ENCODE measurements around the gene EPB41L5.
"Not testable (repeated sequence)": the region's sequence is repeated elsewhere in the genome, so short reads cannot be mapped to it uniquely, and the experiment has no call there.

The EPB41L5 gene

GRCh38 chr2:120109186-120110061 is 96.5 kb downstream of the EPB41L5 start:
- H3K4me3 ChIP-seq (replicated peaks in 1 of 2; ENCODE audit: low read depth in 2 of 2, low read length in 2 of 2) = no peak overlapping the region
- peak; percentile 50 for TF ChIP-seq CTCF (IDR thresholded peaks at IDR 0.05; ENCODE audit: low read depth, low read length)
- DNase-seq (ENCODE audit: low read depth in 2 of 2) = peak; percentile 61 to 73

DNA sequence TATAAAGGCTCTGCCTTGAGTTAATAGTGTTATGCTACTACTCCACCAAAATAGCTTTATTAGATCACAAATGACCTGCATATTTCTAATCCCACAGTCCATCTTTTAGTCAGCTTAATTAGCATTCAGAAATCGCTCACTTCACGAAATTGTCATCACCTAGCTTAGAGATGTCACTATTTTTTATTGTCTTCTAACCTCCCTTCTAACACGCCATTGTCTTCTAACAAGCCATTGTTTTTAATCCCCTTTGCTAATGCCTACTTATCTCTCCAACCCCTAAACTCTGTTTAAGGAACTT is 97.1 kb downstream of the EPB41L5 start:
- no peak for DNase-seq (ENCODE audit: low read depth in 2 of 2)
- no peak overlapping the region for H3K4me3 ChIP-seq (replicated peaks in 1 of 2; ENCODE audit: low read depth in 2 of 2, low read length in 2 of 2)
- no peak for TF ChIP-seq CTCF (IDR thresholded peaks at IDR 0.05; ENCODE audit: low read depth, low read length)

DNA sequence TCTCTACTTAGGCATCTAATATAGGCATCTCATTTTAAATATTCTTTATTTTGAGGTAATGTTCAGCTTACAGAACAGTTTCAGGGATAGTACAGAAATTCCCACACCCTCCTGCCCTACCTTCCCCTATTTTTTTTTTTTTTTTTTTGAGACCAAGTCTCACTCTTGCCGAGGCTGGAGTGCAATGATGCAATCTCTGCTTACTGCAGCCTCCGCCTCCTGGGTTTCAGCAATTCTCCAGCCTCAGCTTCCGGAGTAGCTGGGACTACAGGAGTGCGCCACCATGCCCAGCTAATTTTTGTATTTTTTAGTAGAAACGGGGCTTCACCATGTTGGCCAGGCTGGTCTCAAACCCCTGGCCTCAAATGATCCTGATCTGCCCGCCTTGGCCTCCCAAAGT is 97.6 kb downstream of the EPB41L5 start:
- TF ChIP-seq CTCF (IDR thresholded peaks at IDR 0.05; ENCODE audit: low read depth, low read length) = no peak
- no peak for DNase-seq (ENCODE audit: low read depth in 2 of 2)
- H3K4me3 ChIP-seq (replicated peaks in 1 of 2; ENCODE audit: low read depth in 2 of 2, low read length in 2 of 2) = no peak overlapping the region

GRCh38 chr2:120111193-120111592 is 98.3 kb downstream of the EPB41L5 start:
- no peak for DNase-seq (ENCODE audit: low read depth in 2 of 2)
- H3K4me3 ChIP-seq (replicated peaks in 1 of 2; ENCODE audit: low read depth in 2 of 2, low read length in 2 of 2) = no peak overlapping the region
- TF ChIP-seq CTCF (IDR thresholded peaks at IDR 0.05; ENCODE audit: low read depth, low read length) = no peak

GRCh38 chr2:120118018-120118417 is 105.1 kb downstream of the EPB41L5 start:
- no peak for DNase-seq (ENCODE audit: low read depth in 2 of 2)
- no peak for TF ChIP-seq CTCF (IDR thresholded peaks at IDR 0.05; ENCODE audit: low read depth, low read length)
- no peak overlapping the region for H3K4me3 ChIP-seq (replicated peaks in 1 of 2; ENCODE audit: low read depth in 2 of 2, low read length in 2 of 2)

DNA sequence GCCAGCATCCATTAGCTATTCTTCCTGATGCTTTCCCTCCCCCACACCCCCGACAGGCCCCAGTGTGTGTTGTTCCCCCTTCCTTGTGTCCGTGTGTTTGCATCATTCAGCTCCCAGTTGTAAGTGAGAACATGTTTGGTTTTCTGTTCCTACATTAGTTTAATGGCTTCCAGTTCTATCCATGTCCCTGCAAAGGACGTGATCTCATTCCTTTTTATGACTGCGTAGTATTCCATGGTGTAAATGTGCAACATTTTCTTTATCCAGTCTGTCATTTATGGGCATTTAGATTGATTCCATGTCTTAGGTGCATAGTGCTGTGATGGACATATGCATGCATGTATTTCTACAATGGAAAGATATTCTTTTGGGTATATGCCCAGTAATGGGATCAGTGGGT is 105.6 kb downstream of the EPB41L5 start:
- no peak overlapping the region for H3K4me3 ChIP-seq (replicated peaks in 1 of 2; ENCODE audit: low read depth in 2 of 2, low read length in 2 of 2)
- no peak for TF ChIP-seq CTCF (IDR thresholded peaks at IDR 0.05; ENCODE audit: low read depth, low read length)
- no peak for DNase-seq (ENCODE audit: low read depth in 2 of 2)

- DNase-seq (ENCODE audit: low read depth in 2 of 2) = not testable (repeated sequence)
These were observed 108.5 kb downstream of the EPB41L5 start for GRCh38 chr2:120121337-120121736.

More at GRCh38 chr2:120121337-120121736, 108.5 kb downstream of the EPB41L5 start:
- not testable (repeated sequence) for H3K4me3 ChIP-seq (replicated peaks in 1 of 2; ENCODE audit: low read depth in 2 of 2, low read length in 2 of 2)

Data from cardiac fibroblast (primary cell).